GM12878 (cell line): ENCODE measurements around the gene ISG20.

Experiments
- BRCA1 ChIP-seq: IDR thresholded peaks from 2 replicates; pipeline ENCODE4 v1.6.1; 2011; ENCODE audit warnings: low read depth, low read length, improper control_type of control experiment
- CTCF ChIP-seq, 3 experiments: IDR thresholded peaks in 2 of 3; conservative IDR thresholded peaks in 1 of 3; 2 replicates each; pipeline ENCODE4 v1.5.1; 2011; ENCODE audit warnings: low read depth in 3 of 3, low read length in 3 of 3, mild to moderate bottlenecking in 3 of 3, control low read depth in 2 of 3, moderate library complexity in 2 of 3, inconsistent platforms in 1 of 3, mixed read lengths in 1 of 3; ENCODE audit not compliant: control insufficient read depth in 2 of 3, insufficient read depth in 1 of 3; ENCODE audit errors: extremely low read depth in 1 of 3
- DPF2 ChIP-seq: fragments of 450-650 bp; IDR thresholded peaks from 2 replicates; pipeline ENCODE4 v1.6.1; 2017; ENCODE audit warnings: mild to moderate bottlenecking
- MEF2A ChIP-seq: IDR thresholded peaks from 2 replicates; pipeline ENCODE4 v1.6.1; 2011; ENCODE audit warnings: low read depth, mild to moderate bottlenecking, low read length, moderate library complexity; ENCODE audit not compliant: insufficient read depth

GRCh38 chr15:88688394-88688933 is 49.6 kb downstream of the ISG20 start:
- TF ChIP-seq DPF2 (no peak), CTCF (IDR thresholded peaks at IDR 0.05 in 2 of 3, conservative IDR thresholded peaks at IDR 0.05 in 1 of 3; ENCODE audit: control insufficient read depth in 2 of 3, extremely low read depth in 1 of 3, insufficient read depth in 1 of 3, low read depth in 3 of 3, low read length in 3 of 3) (no peak), BRCA1 (no peak), MEF2A (no peak)
